Measurements from ENCODE around the gene GOLM1.
"Not testable (repeated sequence)": the region's sequence is repeated elsewhere in the genome, so short reads cannot be mapped to it uniquely, and the experiment has no call there.

GOLM1 gene

GRCh38 chr9:86062845-86063693 is 36.3 kb downstream of the GOLM1 start:
- TF ChIP-seq CTCF (IDR thresholded peaks at IDR 0.05; ENCODE audit: control extremely low read depth, extremely low read depth, low read depth, missing control alignments), result no peak
- CTCF ChIA-PET, result interaction anchor here (1.6 kb wide), 1 partner anchor 21 kb away, joined by 4 read pairs; no protein-coding TSS in a partner anchor
- POLR2A ChIA-PET, result no interaction called here
- no peak for DNase-seq (ENCODE audit: extremely low spot score)

GRCh38 chr9:86061972-86062739 is 37.2 kb downstream of the GOLM1 start:
- no peak for TF ChIP-seq CTCF (IDR thresholded peaks at IDR 0.05; ENCODE audit: control extremely low read depth, extremely low read depth, low read depth, missing control alignments)
- POLR2A ChIA-PET, result no interaction called here

GRCh38 chr9:86057491-86057890 is 41.9 kb downstream of the GOLM1 start:
- ChIA-PET CTCF (interaction anchor here (0.8 to 1.8 kb wide), 5 partner anchors 18 to 43 kb away, joined by 3 to 4 read pairs (median 4); no protein-coding TSS in a partner anchor), POLR2A (no interaction called here)
- no peak for TF ChIP-seq CTCF (IDR thresholded peaks at IDR 0.05; ENCODE audit: control extremely low read depth, extremely low read depth, low read depth, missing control alignments)
- DNase-seq (ENCODE audit: extremely low spot score), result no peak

More at GRCh38 chr9:86061972-86062739, 37.2 kb downstream of the GOLM1 start:
- CTCF ChIA-PET, result interaction anchor here (0.7 to 1.6 kb wide), 4 partner anchors 8 to 21 kb away, joined by 3 to 4 read pairs (median 3); no protein-coding TSS in a partner anchor
- DNase-seq (ENCODE audit: extremely low spot score), result no peak

- no peak for DNase-seq (ENCODE audit: extremely low spot score)
- POLR2A ChIA-PET, result no interaction called here
- CTCF ChIA-PET, result interaction anchor here (1.1 kb wide), 1 partner anchor 20 kb away, joined by 3 read pairs; no protein-coding TSS in a partner anchor
- TF ChIP-seq CTCF (IDR thresholded peaks at IDR 0.05; ENCODE audit: control extremely low read depth, extremely low read depth, low read depth, missing control alignments), result no peak
Observed at GRCh38 chr9:86054695-86055094, 44.7 kb downstream of the GOLM1 start.

GRCh38 chr9:86052556-86053468 is 46.5 kb downstream of the GOLM1 start:
- DNase-seq (ENCODE audit: extremely low spot score), result no peak
- CTCF ChIA-PET, result no interaction called here
- POLR2A ChIA-PET, result no interaction called here
- TF ChIP-seq CTCF (IDR thresholded peaks at IDR 0.05; ENCODE audit: control extremely low read depth, extremely low read depth, low read depth, missing control alignments), result no peak

GRCh38 chr9:86048018-86048742 is 51.2 kb downstream of the GOLM1 start:
- POLR2A ChIA-PET; DNase-seq (ENCODE audit: extremely low spot score): not testable (repeated sequence)
- CTCF ChIA-PET, result interaction anchor here (1.2 kb wide), 1 partner anchor 27 kb away, joined by 3 read pairs; no protein-coding TSS in a partner anchor

Data from GM10248 (cell line).